ENCODE measurements around the gene SH3GL2.

GRCh38 chr9:17706347-17706746 is 127.5 kb downstream of the SH3GL2 start:
- TF ChIP-seq, protein P1, sequence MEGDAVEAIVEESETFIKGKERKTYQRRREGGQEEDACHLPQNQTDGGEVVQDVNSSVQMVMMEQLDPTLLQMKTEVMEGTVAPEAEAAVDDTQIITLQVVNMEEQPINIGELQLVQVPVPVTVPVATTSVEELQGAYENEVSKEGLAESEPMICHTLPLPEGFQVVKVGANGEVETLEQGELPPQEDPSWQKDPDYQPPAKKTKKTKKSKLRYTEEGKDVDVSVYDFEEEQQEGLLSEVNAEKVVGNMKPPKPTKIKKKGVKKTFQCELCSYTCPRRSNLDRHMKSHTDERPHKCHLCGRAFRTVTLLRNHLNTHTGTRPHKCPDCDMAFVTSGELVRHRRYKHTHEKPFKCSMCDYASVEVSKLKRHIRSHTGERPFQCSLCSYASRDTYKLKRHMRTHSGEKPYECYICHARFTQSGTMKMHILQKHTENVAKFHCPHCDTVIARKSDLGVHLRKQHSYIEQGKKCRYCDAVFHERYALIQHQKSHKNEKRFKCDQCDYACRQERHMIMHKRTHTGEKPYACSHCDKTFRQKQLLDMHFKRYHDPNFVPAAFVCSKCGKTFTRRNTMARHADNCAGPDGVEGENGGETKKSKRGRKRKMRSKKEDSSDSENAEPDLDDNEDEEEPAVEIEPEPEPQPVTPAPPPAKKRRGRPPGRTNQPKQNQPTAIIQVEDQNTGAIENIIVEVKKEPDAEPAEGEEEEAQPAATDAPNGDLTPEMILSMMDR (IDR thresholded peaks at IDR 0.05; ENCODE audit: low read depth, low read length, poor library complexity, severe bottlenecking): no peak
- TF ChIP-seq EZH2phosphoT487 (IDR thresholded peaks at IDR 0.05; ENCODE audit: borderline replicate concordance, low read length): no peak
